Stimulated activated CD8-positive, alpha-beta memory T cell treated with anti-CD3 and anti-CD28 coated beads, Interleukin-2, amount 100 ng/mL, for 48 hours (primary cell): ENCODE measurements around the gene SERTAD2.

Source experiments
- DNase-seq, 2 donors: peaks; one replicate each; pipeline ENCODE4 v3.0.0-alpha.2; 2020; ENCODE audit warnings: low read depth in 2 of 2

Gene SERTAD2

GRCh38 chr2:64649013-64649484, 4.7 kb downstream of the SERTAD2 start:
- DNase-seq: no peak

DNA sequence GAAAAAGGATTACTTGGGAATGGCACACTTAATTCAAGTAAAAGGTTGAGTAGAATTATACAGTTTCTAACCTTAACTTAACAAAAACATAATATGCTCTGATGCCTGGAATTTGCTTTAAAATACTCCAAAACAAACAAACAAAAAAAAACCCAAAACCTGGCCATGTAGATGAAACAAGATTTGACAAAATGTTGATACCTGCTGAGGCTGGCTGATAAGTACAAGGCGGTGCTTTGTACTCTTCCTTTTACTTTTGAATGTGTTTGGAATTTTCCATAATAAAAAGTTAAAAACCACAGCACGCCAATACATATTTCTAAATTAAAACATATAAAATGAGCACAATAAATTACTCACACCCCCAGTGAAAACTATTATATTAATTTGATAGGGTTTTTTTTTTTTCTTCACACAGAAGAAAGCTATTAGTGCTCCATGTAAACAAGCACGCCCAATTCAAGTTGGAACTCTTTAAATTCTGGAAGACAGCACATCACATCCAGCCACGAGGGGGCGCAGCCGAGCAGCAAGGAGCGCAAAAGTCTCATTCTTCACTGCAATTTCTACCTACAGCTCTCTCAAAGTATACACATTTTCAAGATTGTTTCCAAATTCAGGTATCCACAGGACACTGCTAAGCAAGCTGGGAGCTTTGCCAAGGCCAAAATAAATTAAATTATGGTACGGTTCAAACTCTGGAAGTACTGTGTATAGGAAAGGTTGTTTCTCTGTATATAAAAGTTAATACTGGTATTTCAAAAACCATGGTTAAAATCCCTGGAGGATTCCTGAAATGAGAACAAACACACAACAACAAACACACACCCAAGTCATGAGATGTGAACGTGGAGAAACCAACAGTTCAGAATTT, 7.5 kb downstream of the SERTAD2 start:
- peak; percentile 75 to 80 for DNase-seq

- DNase-seq: peak in 1 of 2 donors; percentile 46
These were observed 9.0 kb downstream of the SERTAD2 start for GRCh38 chr2:64644458-64645382.

DNA sequence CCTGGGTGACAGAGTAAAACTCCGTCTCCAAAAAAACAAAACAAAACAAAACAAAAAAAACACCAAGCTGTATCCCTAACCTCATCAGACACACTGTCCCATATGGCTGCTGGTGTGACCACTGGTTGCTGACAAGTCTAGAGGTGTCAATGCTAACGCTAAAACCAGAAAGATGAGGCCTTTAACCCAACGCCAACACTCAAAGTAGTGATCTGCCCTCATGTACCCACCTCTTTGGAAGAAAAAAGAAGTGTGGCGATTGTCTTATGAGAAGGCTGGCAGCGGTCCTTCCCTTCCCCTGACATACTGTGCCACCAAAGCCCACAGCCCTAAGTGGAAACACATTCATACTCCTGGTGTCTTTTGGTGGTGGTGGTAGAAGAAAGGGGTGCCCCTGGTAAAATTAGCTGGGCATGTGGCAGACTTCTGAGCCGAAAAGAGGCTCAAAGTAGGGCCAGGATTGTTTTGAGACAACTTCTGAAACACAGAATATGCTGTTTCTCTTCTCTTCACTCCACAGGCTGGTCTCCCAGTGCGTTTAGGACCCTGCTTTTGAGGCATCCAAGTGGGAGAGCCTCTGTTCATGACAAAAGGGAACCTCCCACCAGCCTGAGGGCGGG, 9.8 kb downstream of the SERTAD2 start:
- DNase-seq: no peak

- DNase-seq: no peak
These were observed 12.1 kb downstream of the SERTAD2 start for GRCh38 chr2:64641599-64641998.

DNA sequence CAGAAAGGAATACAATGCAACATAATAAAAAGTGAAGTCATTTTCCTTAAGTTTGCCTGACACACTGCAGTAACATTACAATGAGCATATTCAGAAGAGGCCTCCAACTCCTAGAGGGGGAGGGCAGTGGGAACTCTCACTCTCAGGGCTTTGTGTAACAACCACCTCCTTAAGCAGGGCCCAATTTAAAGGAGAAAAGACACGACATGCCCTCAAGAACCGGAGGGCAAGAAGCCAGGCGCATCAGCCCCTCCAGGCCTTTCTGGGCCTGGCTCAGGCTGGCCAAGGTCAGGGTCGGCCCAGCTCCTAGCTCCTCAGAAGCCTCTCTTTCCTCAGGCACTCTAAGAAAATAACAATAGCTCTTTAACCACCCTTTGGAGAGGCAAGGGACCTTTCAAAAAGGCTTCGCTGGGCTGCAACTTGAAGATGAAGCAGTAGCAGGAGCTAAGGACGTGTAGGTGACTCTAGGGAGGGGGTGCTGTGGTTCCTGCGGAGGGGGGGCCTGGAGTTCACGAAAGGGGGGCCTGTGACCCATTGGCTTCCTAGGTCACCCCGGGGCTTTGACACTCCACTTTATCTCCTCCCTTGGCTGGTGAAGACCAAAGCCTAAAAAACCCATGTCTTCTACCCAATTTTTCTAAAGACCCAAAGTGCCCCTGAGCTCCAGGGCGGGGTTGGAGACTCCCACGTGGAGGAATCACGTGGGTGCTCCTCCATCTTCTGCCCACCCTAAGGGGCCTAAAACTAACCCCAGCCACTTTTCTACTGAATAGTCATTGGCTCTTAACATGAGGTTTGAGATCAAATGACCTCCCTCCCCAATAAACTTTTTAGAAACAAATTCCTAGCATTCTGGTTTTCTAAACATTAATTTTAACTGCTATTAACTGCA, 13.3 kb downstream of the SERTAD2 start:
- DNase-seq: no peak

DNA sequence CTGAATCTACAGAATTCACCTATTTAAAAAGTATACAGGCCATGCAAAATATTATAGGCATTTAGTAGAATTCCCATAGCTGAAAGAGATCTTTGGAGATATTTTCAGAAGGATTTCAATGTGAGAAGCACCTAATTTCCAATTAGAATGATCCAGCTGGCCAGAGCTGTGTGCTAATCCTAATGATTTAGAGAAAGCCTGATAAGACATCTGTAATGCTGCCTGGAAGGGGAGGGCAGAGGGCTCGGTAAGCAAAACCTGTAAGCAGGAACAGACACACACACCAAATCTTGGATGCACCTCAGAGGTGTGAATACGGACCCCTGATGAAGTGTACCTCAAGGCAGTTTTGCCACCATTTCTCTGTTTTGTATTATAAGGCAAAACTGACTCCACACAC, 14.0 kb downstream of the SERTAD2 start:
- no peak for DNase-seq

DNA sequence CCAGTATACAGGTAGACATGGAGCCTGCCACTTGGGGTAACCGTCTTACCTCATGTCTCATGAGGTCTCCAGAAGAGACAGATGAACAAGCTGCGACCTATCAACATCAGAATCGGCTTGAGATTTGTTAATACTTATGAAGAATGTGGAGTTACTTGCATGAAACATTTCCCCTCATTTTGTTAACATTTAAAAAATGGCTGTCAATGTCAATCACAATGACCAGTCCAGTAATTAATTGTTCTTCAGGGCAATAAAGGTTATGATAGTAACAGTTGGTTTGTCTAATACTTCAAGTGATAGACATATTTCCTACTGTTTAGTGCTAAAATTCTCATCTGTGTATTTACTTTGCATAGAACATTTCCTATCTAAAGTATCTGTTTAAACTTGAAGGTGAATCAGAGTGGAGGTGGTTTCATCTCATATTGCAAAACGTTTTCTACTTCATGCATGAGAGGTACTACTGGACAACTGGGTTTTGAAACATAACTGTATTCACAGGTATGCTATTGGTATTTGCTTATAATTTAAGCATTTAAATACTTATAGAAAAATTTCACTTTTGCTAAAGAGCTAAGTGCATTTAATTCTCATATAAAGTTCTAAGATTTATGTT, 15.1 kb downstream of the SERTAD2 start:
- DNase-seq: no peak

DNA sequence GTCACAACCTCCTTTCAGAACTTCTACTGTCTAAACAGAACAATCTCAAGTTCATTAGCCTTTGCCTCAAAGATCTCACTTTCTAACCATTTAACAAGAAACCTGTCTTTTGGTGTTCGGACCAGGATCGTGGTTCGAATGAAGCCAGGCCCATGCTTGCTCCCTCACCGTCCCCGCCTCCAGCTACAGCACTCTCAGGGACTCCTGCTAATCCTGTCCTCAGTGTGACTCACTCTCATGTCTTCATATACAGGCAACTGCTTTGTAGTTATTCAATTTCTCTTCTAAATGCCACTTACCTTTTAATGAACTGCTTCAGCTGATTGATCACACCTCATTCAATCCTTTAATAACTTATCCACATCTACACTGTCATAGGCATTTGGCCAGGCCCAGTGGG, 15.8 kb downstream of the SERTAD2 start:
- no peak for DNase-seq

DNA sequence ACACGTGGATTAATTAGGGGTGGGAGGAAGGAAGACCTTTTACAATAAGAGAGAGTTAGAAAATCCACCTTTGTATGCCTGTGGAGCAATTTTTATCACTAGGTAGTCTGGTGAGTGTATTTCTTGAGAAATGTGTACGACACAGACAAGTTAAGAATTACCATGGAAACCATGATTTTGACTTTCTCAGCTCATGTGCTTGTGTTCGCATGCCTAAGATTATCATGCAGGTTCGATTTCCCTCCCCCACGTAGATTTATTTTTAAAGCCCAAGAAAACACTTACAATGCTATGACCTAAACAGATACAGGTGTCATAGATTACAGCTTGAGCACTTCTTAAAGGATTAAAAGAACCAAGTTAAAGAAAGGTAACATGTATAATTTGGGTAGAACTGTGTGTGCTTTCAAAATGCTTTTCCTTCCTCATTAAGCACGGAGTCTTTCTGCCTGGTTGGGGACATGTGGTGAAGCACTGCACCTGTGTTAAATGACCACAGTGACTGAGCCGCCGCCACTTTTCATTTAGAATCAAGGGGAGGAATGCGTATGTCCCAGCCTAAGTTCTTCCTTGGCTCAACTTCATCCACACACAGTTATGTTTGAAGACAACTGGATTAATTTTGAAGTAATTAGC, 16.6 kb downstream of the SERTAD2 start:
- no peak for DNase-seq

GRCh38 chr2:64635976-64636911, 17.5 kb downstream of the SERTAD2 start:
- DNase-seq: no peak

DNA sequence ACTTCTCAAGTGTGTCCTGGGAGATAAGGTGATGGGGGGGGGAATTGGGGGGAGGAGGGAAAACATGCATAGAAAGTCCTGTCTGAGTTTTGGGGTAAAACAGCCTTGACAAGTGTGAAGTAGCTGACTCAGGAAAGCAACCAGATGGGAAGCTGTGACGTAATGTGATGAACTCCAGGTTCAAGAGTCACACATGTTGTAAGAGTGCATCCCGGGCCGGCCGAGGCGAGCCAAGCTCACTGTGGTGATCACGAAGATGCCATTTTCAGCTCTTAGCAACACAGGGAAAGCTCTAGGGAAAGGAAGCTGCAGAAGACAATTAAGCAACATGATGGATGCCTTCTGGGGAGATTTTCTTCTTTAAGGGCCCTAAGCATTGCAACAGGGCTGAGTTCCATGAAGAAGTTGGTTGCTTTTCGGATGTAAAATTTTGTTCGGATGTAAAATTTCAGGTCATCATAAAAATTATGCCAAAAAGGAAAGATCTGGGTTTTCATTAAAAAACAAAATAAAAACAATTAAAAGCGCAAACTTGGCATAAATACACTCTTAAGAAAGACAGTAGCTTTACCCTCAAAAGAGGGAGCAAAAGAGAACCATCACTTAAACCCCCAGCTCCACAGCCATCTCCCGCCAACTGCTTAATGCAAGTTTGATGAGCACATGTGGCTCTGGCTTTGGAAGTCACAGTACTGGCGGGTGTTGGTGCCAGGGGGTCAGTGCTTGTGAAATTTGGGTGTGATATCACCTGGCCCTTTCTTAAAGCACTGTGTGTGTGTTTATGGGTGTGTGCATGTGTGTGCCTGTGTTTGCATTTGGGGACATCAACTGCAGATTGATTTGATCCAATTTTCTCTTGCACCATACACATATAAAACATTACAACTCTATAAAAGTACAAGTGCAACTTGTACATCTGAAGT, 19.1 kb downstream of the SERTAD2 start:
- DNase-seq: no peak

- DNase-seq: no peak
These were observed 20.6 kb downstream of the SERTAD2 start for GRCh38 chr2:64632835-64633819.

- no peak for DNase-seq
These were observed 21.9 kb downstream of the SERTAD2 start for GRCh38 chr2:64631771-64632170.

DNA sequence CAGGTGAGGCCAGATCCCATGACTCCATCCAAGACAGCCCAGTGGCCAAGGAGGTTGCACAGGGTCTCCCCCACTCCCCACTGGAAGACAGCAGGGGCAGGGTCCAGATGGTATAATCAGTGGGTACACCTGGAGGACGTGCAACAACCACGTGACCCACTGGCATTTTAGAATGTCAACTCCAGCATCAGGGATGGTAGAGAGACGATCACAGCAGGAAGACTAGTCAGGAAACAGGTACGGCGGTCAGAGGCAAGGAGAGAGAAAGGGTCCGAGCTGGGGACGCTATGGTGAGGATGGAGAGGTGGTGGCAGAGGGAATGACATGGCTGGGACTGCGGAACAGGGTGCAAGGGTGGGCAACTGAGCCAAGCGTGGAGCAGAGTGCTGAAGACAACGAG, 23.0 kb downstream of the SERTAD2 start:
- DNase-seq: no peak

- DNase-seq: no peak
These were observed 23.8 kb downstream of the SERTAD2 start for GRCh38 chr2:64629875-64630274.

DNA sequence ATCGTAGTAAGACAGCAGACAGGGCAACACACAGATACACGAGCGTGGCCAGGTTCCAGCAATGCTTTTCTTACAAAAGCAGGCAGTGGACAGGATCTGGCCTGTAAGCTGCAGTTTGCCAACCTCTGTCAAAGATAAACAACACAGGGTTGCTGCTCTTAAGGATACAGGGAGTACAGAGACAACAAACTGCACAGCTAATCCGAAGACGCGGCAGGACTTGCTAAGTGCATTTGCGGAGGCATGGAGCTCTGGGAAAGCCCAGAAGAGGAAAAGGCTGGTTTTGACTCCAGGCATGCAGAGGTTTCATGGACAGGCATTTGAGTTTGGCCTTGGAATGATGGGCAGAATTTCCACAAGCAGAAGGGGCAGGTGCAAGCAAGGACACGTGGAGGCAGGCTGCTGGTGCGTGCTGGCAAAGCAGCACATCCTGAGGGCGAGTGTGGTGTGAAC, 24.4 kb downstream of the SERTAD2 start:
- no peak for DNase-seq
